HG03469 (cell line): ENCODE data around the gene SGCA.

Experiments
- ATAC-seq: cut with Tn5 transposase; IDR thresholded peaks from one replicate; pipeline ENCODE4 v1.9.1; 2021; ENCODE audit warnings: mild to moderate bottlenecking, moderate library complexity, moderate number of reproducible peaks; ENCODE audit not compliant: unreplicated experiment

SGCA gene

GRCh38 chr17:50205963-50206505 is 40.2 kb downstream of the SGCA start:
- ATAC-seq, result no peak

DNA sequence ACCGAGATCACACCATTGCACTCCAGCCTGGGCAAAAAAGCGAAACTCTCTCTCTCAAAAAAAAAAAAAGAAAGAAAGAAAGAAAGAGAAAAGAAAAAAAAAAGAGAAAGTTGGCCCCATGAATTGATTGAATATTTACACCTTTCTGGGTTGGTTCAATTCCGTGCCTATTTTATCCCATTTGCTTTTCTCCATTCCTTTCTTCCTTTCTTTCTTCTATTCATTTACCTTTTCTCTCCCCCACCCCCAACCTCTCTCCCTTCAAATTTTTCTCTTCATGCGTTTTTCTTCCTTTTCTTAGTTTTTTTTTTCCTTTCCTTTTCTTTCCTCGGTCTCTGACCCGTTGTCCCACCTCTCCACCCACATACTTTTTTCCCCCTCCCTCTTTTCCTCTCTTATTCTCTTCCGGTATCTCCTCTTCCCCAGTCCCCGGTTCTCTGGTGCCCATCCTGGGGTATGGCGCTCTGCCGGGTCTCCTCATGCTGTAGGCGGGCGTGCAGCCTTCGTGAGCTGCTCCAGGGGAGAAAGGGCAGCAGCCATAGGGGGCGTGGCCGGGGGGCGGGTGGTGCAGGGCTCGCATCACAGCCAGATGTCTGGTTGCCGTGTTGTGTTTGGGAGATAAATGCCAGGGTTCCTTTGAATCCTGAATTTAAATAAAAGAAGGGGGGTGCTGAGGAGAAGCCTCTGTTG is 40.9 kb downstream of the SGCA start:
- no peak for ATAC-seq

DNA sequence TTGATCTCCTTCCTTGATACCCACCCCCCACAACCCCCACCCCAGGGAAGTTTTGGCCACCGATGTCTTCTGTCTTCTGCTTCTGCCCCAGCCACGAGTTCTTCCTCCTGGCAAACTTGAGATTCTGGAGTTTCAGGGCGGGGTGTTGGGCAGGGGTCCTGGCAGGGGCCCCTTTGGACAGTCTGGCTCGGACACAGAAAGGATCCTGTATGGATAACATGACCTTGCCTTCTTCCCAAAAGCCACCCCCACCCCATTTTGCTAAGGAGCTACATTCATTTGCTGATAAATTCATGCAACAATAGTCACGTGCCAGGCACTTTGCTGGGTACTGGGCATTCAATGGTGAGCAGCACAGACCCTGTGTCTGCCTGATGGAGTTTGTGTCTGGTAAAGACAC is 41.5 kb downstream of the SGCA start:
- no peak for ATAC-seq

DNA sequence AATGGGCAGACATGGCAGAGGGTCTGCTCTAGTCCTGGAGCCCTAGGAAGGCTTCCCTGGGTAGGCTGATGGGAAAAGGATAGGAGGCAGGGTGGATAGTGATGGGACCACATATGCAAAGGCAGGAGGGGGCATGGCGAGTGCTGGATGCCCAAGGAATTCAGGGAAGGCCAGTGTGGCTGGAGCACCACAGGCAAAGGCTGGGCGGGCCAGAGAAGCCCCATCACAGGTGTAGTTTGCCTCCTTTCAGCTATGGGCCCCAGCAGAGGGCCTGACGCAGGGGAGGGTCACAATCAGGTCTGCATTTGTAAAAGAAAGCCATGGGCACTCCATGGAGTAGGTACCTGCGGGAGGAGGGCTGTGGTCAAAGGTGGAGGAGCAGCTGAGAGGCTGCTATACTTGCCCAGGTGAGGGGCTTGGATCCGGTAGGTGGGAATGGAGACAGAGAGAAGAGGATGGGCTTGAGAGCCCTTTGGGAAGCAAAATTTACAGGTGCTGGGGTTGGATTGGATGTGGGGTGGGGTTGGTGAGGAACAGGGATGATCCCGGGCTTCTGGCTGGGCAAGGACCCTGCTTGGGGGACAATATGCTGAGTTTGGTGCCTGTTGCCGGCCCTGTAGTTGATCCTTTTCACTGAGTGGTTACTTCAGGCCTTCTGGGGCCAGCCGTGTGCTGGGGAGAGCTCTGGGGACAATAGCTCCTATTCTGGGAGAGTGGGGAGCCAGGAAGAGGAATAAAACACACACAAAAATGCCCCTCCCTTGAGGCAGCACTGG is 42.2 kb downstream of the SGCA start:
- ATAC-seq, result no peak

DNA sequence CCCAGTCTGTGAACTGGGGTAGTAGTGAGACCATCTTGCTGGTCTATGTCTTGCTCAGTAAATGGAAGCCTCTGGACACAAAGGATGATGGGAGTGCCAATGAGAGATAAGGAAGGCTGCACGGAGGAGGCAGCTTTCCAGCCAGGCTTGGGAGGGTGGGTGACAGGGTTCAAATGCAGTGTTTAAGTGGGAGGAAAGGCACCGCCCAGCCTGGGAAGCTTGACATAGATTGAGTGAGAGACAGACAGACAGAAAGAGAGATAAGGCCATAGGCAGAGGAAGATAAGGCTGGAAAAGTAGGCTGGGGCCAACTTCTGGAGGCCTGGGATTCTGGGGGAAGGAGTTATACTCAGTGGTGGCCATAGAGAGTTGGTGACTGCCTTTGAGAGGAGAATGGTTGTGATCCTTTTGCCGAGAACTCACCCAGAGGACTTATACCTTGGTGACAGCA is 42.8 kb downstream of the SGCA start:
- ATAC-seq, result no peak

GRCh38 chr17:50209133-50209471 is 43.3 kb downstream of the SGCA start:
- ATAC-seq, result no peak

GRCh38 chr17:50209472-50210239 is 43.9 kb downstream of the SGCA start:
- no peak for ATAC-seq

GRCh38 chr17:50210240-50211225 is 44.7 kb downstream of the SGCA start:
- ATAC-seq, result no peak

DNA sequence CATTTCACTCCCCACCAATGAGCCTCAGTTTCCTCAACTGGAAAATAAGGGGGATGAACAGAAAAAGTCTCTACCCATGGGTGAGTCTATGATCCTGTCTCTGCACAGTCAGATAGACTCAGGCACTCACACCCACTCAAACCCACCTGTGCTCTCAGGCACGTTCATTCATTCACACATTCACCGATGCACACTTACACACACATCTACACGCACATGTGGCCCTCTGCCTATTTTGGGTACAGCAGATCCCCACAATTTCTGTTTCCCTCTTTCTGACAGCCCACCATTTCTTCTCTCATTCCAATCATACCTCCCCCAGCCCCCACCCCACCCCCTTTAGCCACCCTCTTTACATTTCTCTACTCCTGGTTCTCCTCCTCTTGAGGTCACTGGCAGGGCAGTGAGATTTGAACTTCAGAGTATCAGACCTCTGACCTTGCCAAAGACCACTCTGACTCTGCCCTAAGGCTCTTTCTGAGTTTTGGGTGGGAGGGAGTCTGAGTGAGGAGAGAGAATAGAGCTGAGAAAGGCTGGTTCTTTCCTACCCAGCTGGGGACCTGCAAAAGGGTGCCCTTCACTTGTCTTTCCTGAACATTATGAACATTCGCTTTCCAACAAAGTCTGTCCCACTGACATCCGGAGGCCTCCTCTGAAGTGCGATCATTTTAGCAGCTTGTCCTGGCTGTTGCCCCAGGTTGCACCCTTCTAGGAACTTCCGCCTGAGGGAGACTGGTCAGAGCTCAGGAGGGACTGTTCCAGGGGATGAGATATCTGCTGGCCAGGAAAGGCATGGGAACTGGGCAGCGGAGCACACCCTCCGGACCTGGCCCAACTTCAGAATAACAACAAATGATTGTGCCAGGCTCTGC is 45.7 kb downstream of the SGCA start:
- ATAC-seq, result no peak

GRCh38 chr17:50212121-50212843 is 46.5 kb downstream of the SGCA start:
- no peak for ATAC-seq

DNA sequence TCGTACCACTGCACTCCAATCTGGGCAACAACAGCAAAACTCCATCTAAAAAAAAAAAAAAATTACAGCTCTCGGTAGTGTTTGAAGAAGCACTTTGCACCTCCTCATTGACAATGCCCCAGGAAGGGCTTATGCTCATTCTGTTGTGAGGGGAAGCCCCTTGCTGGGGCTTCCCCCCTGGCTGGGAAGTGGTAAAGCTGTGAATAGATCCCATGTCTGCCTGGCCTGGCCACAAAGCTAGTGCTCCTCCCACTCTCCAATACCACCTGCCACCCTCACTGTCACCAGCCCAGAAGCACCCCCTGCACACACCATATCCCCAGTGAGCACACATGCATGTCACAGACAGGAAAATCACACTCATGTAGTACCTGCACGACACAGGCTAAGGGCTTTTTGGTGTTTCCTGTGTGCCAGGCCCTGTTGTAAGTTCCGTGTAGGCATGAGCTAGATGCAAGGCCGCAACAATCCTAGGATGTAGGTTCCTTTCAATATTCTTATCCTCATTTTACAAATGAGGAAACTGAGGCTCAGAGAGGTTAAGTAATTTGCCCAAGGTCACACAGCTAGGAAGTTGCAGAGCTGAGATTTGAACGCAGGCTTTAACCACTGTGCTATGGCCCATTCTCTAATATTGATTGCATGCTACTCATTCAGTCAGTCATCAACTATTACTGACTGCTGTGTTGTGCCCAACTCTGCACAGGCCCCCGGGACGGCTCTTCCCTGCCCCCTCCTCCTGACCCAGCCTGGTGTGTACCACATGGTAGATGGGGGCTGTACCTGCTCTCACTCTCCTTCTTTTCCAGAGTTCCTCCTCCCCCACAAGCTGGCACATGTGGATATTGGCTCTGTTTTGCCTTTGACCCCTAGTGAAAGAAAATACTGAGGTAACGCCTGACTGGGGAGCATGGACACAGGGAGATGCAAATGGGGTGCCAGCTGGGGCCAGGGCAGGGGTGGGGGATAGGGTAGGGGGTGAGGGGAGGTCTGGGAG is 47.5 kb downstream of the SGCA start:
- no peak for ATAC-seq

DNA sequence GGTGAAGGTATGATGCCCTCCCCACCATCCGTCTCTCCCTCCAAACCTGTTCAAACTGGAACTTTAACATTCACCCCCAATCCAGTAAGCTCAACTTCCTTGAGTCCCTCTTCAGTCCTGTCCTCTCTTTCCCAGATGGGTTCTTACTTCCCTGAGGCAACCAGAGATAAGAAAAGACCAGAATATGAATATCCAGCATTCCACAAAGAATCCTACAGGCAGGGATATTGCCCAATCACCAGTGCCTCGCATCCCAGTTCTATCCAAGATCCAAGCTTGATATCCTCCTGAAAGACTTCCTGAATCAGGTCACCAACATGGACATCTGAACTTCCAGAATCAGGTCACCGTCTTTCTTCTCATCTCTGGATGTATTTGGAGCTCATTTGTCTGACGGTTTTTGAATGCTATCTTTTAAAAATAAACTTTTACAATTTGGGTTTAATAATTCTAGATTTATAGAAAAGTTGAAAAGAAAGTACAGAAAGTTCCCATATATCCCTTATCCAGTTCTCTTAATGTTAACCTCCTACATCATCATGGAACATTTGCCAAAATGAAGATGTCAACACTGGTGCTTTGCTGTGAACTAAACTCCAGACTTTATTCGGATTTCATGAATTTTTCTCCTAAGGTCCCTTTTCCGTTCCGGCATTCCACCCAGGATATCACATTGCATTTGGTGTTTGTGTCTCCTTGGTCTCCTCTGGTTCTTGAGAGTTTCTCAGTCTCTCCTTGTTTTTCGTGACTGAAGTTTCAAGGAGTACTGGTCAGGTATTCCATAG is 49.4 kb downstream of the SGCA start:
- no peak for ATAC-seq

DNA sequence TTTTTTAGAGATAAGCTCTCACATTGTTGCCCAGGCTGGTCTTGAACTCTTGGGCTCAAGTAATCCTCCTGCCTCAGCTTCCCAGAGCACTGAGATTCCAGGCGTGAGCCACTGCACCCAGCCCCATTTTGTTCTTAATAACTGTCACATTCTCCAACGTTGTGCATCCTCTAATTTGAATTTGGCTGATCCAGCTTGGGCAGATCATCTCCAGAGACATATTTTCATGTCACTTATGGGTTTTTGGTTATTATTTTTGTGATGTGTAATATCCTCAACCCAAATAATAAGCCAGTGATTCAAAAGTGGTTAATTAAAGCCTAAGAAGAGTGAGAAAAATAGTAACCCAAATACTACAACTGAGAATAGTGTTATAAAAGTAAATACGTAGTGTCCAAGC is 51.8 kb downstream of the SGCA start:
- no peak for ATAC-seq

DNA sequence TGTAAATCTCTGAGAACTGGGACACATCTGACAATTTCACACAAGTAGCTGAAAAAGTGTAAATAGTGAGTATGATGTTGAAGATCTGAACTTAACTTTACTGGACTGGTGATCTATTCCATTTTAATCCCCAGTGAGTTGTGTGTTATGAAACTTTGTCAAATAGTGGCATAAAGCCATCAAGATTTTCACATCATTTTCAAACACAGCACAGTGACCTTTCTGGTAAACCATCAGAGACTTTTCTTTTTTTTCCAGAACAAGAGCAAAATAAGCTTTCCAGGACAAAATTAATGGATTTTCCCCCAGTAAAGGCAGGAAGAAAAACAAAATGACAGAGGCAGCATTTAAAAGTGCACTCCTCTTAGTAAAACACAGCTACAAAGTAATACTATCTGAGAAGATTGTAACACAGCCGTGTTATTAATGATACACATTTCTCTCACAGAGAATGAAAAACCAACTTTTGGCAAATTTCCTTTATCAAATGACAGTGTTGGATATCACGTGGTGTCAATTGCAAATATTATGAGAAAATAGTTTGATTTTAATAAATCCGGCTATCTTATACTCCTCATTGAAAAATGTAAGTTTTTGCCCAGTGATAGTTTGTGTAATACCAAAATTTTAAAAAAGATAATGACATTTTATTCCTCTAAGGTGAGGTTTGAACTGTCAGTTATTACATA is 52.4 kb downstream of the SGCA start:
- no peak for ATAC-seq

DNA sequence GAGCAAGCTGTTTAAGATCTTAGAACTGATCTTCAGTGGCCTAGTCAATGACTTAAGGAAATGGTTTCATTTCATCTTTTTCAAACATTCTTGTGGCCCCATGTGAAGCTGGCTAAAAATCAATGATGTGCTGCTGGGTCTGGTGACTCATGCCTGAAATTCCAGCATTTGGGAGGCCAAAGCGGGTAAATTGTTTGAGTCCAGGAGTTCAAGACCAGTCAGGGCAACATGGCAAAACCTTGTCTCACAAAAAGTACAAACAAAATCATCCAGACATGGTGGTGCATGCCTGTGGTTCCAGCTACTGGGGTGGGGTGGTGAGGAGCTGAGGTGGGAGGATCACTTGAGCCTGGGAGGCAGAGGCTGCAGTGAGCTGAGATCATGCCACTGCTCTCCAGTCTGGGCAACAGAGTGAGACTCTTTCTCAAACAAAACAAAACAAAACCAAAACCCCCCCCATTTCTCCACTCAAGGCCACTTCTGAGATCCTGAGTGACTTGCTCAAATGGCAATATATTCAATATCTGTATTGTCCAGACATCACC is 53.0 kb downstream of the SGCA start:
- ATAC-seq, result no peak

DNA sequence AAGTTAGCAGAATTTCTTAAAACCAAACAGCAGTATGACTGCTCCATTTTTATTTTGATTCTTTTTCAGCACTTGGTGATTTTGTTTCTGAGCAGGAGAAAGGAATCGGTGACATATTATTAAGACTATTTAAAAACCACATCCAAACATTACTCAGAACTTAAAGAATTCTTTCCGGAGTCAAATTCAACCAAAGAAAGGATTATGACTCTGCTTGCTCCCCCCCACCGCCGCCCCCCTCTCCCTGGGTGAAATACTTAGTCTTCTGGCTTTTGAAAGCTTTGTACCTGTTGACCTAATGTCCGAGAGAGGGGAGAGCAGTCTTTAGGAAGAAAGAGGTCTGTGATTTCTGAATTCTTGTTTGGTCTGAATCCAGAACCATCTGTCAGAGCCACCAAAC is 53.5 kb downstream of the SGCA start:
- no peak for ATAC-seq
